ENCODE data around the gene TBCK. TPM values are rescaled to one million over a fixed set of nuclear protein-coding genes. Genes with fewer than 3 reads are reported as not detected.

Gene TBCK
- total RNA-seq, 1 donor = 68.8 TPM

DNA sequence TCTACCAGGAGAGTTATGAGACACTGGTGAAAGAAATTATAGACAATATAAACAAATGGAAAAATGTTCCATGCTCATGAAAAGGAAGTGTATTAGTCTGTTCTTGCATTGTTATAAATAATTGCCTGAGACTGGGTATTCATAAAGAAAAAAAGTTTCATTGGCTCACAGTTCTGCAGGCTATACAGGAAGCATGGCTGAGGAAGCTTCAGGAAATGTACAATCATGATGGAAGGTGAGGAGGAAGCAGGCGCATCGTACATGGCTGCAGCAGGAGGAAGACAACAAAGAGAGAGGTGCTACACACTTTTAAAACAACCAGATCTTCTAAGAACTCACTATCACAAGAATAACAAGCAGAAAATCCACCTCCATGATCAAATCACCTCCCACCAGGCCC is 236.4 kb downstream of the TBCK start:
- no peak overlapping the region for H3K27ac ChIP-seq (ENCODE audit: low read depth, low read length)
- peaks cover 3% of the 10 kb centered on the region for H4K20me1 ChIP-seq (ENCODE audit: insufficient read depth, low read length)
- H2AFZ ChIP-seq (ENCODE audit: low read length) = no peak overlapping the region
- H3K36me3 ChIP-seq (ENCODE audit: insufficient read depth, low read length) = peaks cover 5% of the 10 kb centered on the region
- H3K27me3 ChIP-seq (ENCODE audit: insufficient read depth, low read length) = no peaks in the 10 kb centered on the region
- H3K9me3 ChIP-seq (ENCODE audit: low read depth, low read length) = peaks cover 2% of the 10 kb centered on the region
- no peak overlapping the region for H3K4me3 ChIP-seq (ENCODE audit: insufficient read depth, low read length)
- H3K4me2 ChIP-seq (ENCODE audit: insufficient read depth, low read length) = no peak overlapping the region
- no peaks in the 10 kb centered on the region for H3K4me1 ChIP-seq (ENCODE audit: insufficient read depth, low read length)
- DNase-seq (ENCODE audit: insufficient read length, low spot score, missing footprints) = no peak
- no peaks in the 10 kb centered on the region for H3K79me2 ChIP-seq (ENCODE audit: insufficient read depth, low read length)
- TF ChIP-seq, protein P1, sequence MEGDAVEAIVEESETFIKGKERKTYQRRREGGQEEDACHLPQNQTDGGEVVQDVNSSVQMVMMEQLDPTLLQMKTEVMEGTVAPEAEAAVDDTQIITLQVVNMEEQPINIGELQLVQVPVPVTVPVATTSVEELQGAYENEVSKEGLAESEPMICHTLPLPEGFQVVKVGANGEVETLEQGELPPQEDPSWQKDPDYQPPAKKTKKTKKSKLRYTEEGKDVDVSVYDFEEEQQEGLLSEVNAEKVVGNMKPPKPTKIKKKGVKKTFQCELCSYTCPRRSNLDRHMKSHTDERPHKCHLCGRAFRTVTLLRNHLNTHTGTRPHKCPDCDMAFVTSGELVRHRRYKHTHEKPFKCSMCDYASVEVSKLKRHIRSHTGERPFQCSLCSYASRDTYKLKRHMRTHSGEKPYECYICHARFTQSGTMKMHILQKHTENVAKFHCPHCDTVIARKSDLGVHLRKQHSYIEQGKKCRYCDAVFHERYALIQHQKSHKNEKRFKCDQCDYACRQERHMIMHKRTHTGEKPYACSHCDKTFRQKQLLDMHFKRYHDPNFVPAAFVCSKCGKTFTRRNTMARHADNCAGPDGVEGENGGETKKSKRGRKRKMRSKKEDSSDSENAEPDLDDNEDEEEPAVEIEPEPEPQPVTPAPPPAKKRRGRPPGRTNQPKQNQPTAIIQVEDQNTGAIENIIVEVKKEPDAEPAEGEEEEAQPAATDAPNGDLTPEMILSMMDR (IDR thresholded peaks at IDR 0.05; ENCODE audit: extremely low read depth, low read depth, low read length) = no peak

DNA sequence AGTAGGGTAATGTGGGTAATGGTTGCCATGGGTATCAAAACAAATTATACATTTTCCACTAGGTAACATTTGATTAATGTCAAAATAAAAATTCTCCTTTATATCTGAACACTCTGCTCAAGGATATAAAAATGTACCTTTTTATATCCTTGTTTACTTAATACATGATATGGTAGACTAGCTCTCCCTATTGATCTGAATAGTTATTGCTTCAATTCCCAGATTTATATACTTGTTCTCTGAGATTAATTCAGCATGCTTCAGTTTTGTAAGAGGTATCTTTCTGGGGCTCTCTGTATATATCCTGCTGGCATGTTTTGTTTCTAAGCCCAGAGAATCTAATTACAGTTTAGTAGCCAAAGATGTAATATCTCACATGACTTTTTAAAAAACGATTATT is 251.0 kb downstream of the TBCK start:
- H3K4me3 ChIP-seq (ENCODE audit: insufficient read depth, low read length) = no peak overlapping the region
- no peaks in the 10 kb centered on the region for H3K36me3 ChIP-seq (ENCODE audit: insufficient read depth, low read length)
- DNase-seq (ENCODE audit: insufficient read length, low spot score, missing footprints) = no peak
- H3K27ac ChIP-seq (ENCODE audit: low read depth, low read length) = no peak overlapping the region
- no peaks in the 10 kb centered on the region for H3K79me2 ChIP-seq (ENCODE audit: insufficient read depth, low read length)
- H3K4me1 ChIP-seq (ENCODE audit: insufficient read depth, low read length) = peaks cover 6% of the 10 kb centered on the region
- H3K27me3 ChIP-seq (ENCODE audit: insufficient read depth, low read length) = no peaks in the 10 kb centered on the region
- no peak overlapping the region for H2AFZ ChIP-seq (ENCODE audit: low read length)
- TF ChIP-seq, protein P1 (IDR thresholded peaks at IDR 0.05; ENCODE audit: extremely low read depth, low read depth, low read length) = no peak
- H3K4me2 ChIP-seq (ENCODE audit: insufficient read depth, low read length) = no peak overlapping the region
- no peaks in the 10 kb centered on the region for H4K20me1 ChIP-seq (ENCODE audit: insufficient read depth, low read length)
- H3K9me3 ChIP-seq (ENCODE audit: low read depth, low read length) = no peaks in the 10 kb centered on the region

DNA sequence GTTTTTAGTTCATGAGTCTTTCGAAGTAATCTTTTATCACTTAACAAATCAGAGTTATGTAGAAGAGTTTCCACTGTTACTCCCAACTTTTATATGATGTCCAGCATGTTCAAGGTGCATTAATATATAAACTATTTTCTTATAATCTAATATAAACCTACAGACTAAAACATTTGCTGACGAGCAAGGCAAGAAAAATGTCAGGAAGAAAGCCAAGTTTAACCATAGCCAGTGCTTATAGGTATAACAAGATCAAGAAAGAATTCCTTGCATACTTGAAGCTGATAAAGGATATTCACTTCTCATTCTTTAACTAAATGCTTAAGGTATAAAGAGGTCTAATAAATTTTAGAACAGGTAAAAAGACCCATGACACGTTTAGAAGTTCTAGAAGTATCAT is 253.0 kb downstream of the TBCK start:
- Histone ChIP-seq H3K27ac (ENCODE audit: low read depth, low read length) (no peak overlapping the region), H2AFZ (ENCODE audit: low read length) (no peak overlapping the region), H3K36me3 (ENCODE audit: insufficient read depth, low read length) (no peaks in the 10 kb centered on the region), H3K9me3 (ENCODE audit: low read depth, low read length) (no peaks in the 10 kb centered on the region), H3K4me3 (ENCODE audit: insufficient read depth, low read length) (no peak overlapping the region), H3K4me2 (ENCODE audit: insufficient read depth, low read length) (no peak overlapping the region), H3K79me2 (ENCODE audit: insufficient read depth, low read length) (no peaks in the 10 kb centered on the region), H3K4me1 (ENCODE audit: insufficient read depth, low read length) (peaks cover 6% of the 10 kb centered on the region), H3K27me3 (ENCODE audit: insufficient read depth, low read length) (no peaks in the 10 kb centered on the region), H4K20me1 (ENCODE audit: insufficient read depth, low read length) (peaks cover 3% of the 10 kb centered on the region)
- no peak for DNase-seq (ENCODE audit: insufficient read length, low spot score, missing footprints)
- TF ChIP-seq, protein P1 (IDR thresholded peaks at IDR 0.05; ENCODE audit: extremely low read depth, low read depth, low read length) = no peak

DNA sequence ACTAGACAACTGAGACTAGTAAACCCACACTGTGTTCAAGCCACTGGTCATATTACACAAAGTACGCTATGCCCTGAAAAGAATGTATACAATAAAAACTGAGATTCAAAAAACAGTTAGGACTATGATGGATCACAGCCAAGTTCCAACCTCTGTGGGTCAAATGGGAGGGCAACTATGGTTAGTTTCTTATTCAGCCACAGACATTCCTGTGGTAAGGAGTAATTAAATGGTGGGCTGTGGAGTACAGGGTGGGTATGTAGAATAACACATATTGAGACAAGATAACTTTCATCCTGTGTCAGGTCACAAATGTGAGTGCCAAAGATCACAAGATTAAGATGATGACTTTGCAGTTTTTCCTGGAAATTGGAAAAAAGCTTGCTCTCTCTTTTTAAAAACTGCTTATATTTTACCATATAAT is 253.5 kb downstream of the TBCK start:
- Histone ChIP-seq H3K4me1 (ENCODE audit: insufficient read depth, low read length) (peaks cover 6% of the 10 kb centered on the region), H3K9me3 (ENCODE audit: low read depth, low read length) (no peaks in the 10 kb centered on the region), H3K27ac (ENCODE audit: low read depth, low read length) (no peak overlapping the region), H3K27me3 (ENCODE audit: insufficient read depth, low read length) (no peaks in the 10 kb centered on the region), H4K20me1 (ENCODE audit: insufficient read depth, low read length) (peaks cover 3% of the 10 kb centered on the region), H3K36me3 (ENCODE audit: insufficient read depth, low read length) (no peaks in the 10 kb centered on the region), H3K79me2 (ENCODE audit: insufficient read depth, low read length) (no peaks in the 10 kb centered on the region), H2AFZ (ENCODE audit: low read length) (no peak overlapping the region), H3K4me2 (ENCODE audit: insufficient read depth, low read length) (peak overlapping the region; percentile 7), H3K4me3 (ENCODE audit: insufficient read depth, low read length) (no peak overlapping the region)
- no peak for DNase-seq (ENCODE audit: insufficient read length, low spot score, missing footprints)
- TF ChIP-seq, protein P1 (IDR thresholded peaks at IDR 0.05; ENCODE audit: extremely low read depth, low read depth, low read length) = no peak

Measured in osteoblast (primary cell).